D721Med (cell line): ENCODE results near the gene HDAC10.

Experiments used
- DNase-seq: peaks from one replicate; pipeline ENCODE4 v3.0.0; 2011; ENCODE audit warnings: low spot score; ENCODE audit not compliant: insufficient read length
- FAIRE-seq: peaks from 2 replicates; lab custom pipeline; 2011; peaks lifted over from hg19 to GRCh38; lab: Jason Lieb, UNC
- CTCF ChIP-seq: IDR thresholded peaks from 2 replicates; pipeline ENCODE4 v1.5.1; 2012; ENCODE audit warnings: mild to moderate bottlenecking, control low read depth; ENCODE audit not compliant: insufficient read depth; ENCODE audit errors: missing control alignments

The HDAC10 gene

GRCh38 chr22:50236731-50237409, 14.2 kb downstream of the HDAC10 start:
- DNase-seq (no peak), FAIRE-seq (no peak)
- peak; percentile 40 for TF ChIP-seq CTCF

- FAIRE-seq: no peak
- no peak for DNase-seq
- TF ChIP-seq CTCF: no peak
Observed at GRCh38 chr22:50233223-50233622, 17.8 kb downstream of the HDAC10 start.

- DNase-seq (no peak), FAIRE-seq (no peak)
- no peak for TF ChIP-seq CTCF
Observed at GRCh38 chr22:50232481-50233151, 18.4 kb downstream of the HDAC10 start.

DNA sequence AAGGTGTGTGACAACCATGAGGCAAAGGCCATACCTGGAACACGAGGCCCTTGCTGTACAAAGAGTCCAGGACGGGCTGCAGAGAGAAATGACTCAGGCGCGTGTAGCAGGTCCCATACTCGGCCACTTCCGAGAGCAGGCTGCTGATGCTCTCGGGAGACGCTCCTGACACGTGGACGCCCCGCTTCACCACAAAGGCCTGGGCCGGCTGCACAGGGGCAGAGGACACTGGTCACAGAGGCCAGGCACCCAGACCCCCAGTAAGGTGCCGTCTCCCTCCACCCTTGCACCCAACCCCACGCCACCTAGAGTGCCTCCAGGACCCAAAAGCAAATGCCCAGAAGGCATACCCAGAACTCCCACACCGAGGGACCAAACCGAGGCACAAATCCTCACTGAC, 21.7 kb downstream of the HDAC10 start:
- FAIRE-seq (no peak), DNase-seq (no peak)
- TF ChIP-seq CTCF: no peak

DNA sequence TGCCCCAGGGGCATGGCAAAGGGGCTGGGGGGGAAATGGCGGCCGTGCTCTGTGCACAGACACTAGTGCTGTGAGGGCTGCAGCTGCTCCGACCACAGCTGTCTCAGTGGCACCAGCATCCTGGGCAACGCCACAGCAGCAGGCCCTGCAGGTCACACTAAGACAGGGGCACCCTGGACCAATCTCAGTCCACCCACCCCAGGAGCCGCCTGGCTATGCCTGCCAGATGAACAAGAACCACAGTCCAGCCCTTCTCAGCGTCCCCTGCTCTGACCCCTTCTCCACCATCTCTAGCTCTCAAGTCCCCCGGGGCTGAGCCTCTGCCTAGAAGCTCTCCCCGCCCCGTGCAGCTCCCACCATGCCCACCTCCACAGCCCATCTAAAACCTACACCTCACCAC, 22.7 kb downstream of the HDAC10 start:
- DNase-seq: no peak
- no peak for TF ChIP-seq CTCF
- no peak for FAIRE-seq

- DNase-seq (no peak), FAIRE-seq (no peak)
- no peak for TF ChIP-seq CTCF
Observed at GRCh38 chr22:50227579-50228215, 23.4 kb downstream of the HDAC10 start.

DNA sequence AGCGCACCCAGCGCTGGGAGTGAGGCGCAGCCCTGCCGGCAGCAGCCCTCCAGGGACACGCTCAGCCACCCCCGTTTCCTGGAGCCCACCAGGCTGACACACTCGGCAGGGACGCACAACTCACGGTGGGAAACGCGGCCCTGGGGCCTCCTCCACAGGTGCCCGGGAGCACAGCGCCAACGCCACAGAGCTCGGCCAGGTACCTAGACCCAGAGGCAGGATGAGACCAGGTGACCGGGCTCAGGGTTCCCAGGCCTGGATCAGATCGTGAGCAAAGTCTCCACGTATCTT, 24.2 kb downstream of the HDAC10 start:
- no peak for TF ChIP-seq CTCF
- no peak for DNase-seq
- no peak for FAIRE-seq
